HFFc6 (cell line): ENCODE measurements around the gene AGMO. TPM values are rescaled to one million over a fixed set of nuclear protein-coding genes. Genes with fewer than 3 reads are reported as not detected.

Experiments used
- DNase-seq: peaks from one replicate; pipeline ENCODE4 v3.0.0-alpha.2; 2018
- H3K27ac Mint-ChIP-seq: 2 replicates; pipeline ENCODE4 v1.8.0; 2020; ENCODE audit warnings: mild to moderate bottlenecking, mixed read lengths
- H3K27me3 Mint-ChIP-seq: 2 replicates; pipeline ENCODE4 v1.8.0; 2021; ENCODE audit warnings: mild to moderate bottlenecking, moderate library complexity, mixed read lengths; ENCODE audit not compliant: insufficient read depth
- H3K36me3 Mint-ChIP-seq: 2 replicates; pipeline ENCODE4 v1.8.0; 2021; ENCODE audit warnings: low read depth, mixed read lengths
- H3K4me1 Mint-ChIP-seq: 2 replicates; pipeline ENCODE4 v1.8.0; 2020; ENCODE audit warnings: low read depth, mixed read lengths
- H3K4me3 Mint-ChIP-seq: 2 replicates; pipeline ENCODE4 v1.8.0; 2020; ENCODE audit warnings: mild to moderate bottlenecking, moderate library complexity, mixed read lengths
- H3K9me3 Mint-ChIP-seq: 2 replicates; pipeline ENCODE4 v1.8.0; 2020; ENCODE audit warnings: mild to moderate bottlenecking, mixed read lengths
- total RNA-seq, 6 experiments: library from RNA; stranded (reverse); fragmentation: NEBNext Ultra II Directional; extraction: Animal tissue kit (Norgen Biotek cat#: 25700); gene quantifications; 2 replicates in 1 of 6; 3 replicates in 5 of 6; pipeline ENCODE4 v1.2.3, GENCODE V29; 2021
- TF ChIP-seq, protein P1 (sequence below): fragments of 200-600 bp; sonication (generic); IDR thresholded peaks from 2 replicates; pipeline ENCODE4 v1.5.0; 2021; ENCODE audit warnings: antibody characterized with exemption, mild to moderate bottlenecking

The AGMO gene
- total RNA-seq, 6 experiments from 2014 or later = 0.07 to 0.09 TPM; not detected in 4

DNA sequence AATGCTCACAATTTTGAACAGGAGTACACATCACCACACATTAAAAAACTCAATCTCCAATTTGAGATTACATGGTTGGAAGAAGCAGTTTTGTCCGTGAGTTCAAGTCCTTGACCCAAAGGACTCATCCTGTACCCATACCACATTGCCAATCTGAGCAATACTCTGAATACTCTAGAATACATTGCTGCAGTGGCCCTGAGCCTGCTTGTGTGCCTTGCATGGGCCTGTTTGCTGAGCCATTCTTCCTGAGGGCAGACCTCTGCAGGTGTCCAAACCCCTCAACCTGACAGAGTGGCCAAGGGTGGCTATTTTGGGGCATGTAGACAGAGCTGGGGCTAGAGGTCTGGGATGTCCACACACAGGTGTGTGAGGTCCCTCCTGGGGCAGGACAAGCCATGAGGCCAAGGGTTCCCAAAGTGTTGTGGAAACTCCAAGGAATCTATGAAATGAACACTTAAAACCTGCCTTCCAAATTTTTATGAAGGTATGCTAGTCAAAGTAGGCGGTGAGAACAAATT, 15.5 kb downstream of the AGMO start:
- DNase-seq = no peak
- H3K4me3 Mint-ChIP-seq = no peak overlapping the region
- H3K4me1 Mint-ChIP-seq = no peaks in the 10 kb centered on the region; the same call in 1 of the 2 replicates
- H3K27ac Mint-ChIP-seq = no peak overlapping the region
- no peaks in the 10 kb centered on the region for H3K27me3 Mint-ChIP-seq
- TF ChIP-seq, protein P1, sequence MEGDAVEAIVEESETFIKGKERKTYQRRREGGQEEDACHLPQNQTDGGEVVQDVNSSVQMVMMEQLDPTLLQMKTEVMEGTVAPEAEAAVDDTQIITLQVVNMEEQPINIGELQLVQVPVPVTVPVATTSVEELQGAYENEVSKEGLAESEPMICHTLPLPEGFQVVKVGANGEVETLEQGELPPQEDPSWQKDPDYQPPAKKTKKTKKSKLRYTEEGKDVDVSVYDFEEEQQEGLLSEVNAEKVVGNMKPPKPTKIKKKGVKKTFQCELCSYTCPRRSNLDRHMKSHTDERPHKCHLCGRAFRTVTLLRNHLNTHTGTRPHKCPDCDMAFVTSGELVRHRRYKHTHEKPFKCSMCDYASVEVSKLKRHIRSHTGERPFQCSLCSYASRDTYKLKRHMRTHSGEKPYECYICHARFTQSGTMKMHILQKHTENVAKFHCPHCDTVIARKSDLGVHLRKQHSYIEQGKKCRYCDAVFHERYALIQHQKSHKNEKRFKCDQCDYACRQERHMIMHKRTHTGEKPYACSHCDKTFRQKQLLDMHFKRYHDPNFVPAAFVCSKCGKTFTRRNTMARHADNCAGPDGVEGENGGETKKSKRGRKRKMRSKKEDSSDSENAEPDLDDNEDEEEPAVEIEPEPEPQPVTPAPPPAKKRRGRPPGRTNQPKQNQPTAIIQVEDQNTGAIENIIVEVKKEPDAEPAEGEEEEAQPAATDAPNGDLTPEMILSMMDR = no peak
- H3K9me3 Mint-ChIP-seq = no peaks in the 10 kb centered on the region
- no peaks in the 10 kb centered on the region for H3K36me3 Mint-ChIP-seq

DNA sequence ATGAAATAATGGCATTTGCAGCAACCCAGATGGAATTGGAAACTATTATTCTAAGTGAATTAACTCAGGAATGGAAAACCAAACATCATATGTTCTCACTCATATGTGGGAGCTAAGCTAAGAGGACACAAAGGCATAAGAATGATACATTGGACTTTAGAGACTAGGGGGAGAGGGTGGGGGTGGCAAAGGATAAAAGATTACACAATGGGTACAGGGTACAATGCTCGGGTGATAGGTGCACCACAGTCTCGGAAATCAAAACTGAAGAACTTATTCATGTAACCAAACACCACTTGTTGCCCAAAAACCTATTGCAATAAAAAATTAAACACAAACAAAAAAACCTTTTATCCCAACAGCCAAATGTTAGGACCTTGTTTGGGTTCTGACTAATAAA, 17.8 kb downstream of the AGMO start:
- Mint-ChIP-seq H3K4me1 (no peaks in the 10 kb centered on the region; the same call in 1 of the 2 replicates), H3K27ac (no peak overlapping the region), H3K27me3 (no peaks in the 10 kb centered on the region), H3K4me3 (no peak overlapping the region), H3K9me3 (peaks cover 4% of the 10 kb centered on the region; the same call in 1 of the 2 replicates), H3K36me3 (no peaks in the 10 kb centered on the region)
- TF ChIP-seq, protein P1 = no peak
- no peak for DNase-seq

DNA sequence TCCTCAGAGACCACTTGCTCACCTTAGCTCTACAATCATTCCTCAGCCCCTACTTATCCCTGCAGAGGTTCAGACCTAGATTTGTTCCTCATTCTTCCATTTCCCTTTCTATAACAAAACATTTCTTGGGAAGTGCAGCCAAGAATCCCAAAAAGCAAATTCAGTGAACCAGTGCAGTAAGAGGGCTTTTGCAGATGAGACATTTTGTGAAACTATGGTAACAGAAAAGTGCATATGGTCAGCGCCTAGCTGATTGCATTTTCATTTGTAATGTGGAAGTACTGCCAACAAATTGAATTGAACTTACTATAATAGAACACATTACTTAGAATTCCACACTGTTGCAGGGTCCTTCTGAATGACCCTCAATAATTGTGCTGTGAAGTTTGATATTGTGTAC, 18.6 kb downstream of the AGMO start:
- DNase-seq = no peak
- Mint-ChIP-seq H3K27me3 (no peaks in the 10 kb centered on the region), H3K4me1 (no peaks in the 10 kb centered on the region; the same call in 1 of the 2 replicates), H3K36me3 (no peaks in the 10 kb centered on the region), H3K27ac (no peak overlapping the region), H3K9me3 (peaks cover 4% of the 10 kb centered on the region; the same call in 1 of the 2 replicates), H3K4me3 (no peak overlapping the region)
- TF ChIP-seq, protein P1 = no peak

DNA sequence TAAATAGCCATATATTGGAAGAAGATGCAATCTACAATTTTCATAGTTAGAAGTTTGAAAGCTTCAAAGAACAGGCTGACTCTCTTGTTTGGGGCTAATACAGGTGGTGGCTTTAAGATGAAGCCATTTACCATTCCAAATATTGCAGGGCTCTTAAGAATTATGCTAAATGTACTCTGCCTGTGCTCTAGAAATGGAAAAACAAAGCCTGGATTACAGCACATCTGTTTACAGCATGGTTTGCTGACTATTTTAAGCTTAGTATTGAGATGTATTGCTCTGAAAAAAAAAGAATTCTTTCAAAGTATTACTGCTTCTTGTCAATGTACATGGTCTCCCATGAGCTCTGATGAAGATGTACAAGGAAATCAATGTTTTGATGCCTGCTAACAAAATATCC, 34.2 kb downstream of the AGMO start:
- no peak overlapping the region for H3K27ac Mint-ChIP-seq
- TF ChIP-seq, protein P1 = no peak
- no peak for DNase-seq
- no peaks in the 10 kb centered on the region for H3K4me1 Mint-ChIP-seq
- H3K9me3 Mint-ChIP-seq = no peaks in the 10 kb centered on the region
- no peaks in the 10 kb centered on the region for H3K36me3 Mint-ChIP-seq
- no peak overlapping the region for H3K4me3 Mint-ChIP-seq
- H3K27me3 Mint-ChIP-seq = no peaks in the 10 kb centered on the region

DNA sequence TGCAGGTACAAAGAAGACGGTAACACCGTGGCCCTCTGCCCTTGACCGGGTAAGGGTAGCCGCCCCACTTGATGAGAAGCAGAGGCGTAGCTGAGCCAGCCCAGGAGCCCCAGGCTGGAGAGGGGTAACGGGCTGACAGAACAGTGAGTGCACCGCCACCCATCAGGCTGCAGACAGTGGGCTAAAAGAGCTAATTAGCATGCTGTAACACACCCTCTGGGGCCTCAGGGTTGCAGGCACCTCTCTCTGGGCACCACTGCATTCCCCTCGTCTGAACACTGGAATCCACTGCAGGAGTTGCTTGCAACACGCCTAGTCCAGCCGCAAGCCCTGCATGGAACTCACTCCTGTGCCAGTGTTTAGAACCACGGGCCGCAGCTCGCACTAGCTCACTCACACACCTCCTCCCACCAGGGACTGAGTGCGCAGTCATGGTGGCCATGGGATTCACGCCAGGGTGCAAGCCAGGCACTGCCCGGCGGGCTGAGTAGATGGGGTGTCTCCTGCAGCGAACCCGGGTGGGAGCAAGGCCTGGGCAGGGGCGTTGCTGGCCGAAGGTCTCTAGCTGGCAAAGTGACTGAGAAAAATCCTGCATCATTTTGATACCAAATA, 36.1 kb downstream of the AGMO start:
- Mint-ChIP-seq H3K4me3 (no peak overlapping the region), H3K36me3 (peaks cover 1% of the 10 kb centered on the region; the same call in 1 of the 2 replicates), H3K27ac (no peak overlapping the region), H3K27me3 (no peaks in the 10 kb centered on the region), H3K9me3 (peaks cover 2% of the 10 kb centered on the region), H3K4me1 (no peaks in the 10 kb centered on the region)
- DNase-seq = no peak
- TF ChIP-seq, protein P1 = no peak
